Heart left ventricle (tissue), 16 donors: ENCODE results near the gene MCM7. TPM values are rescaled to one million over a fixed set of nuclear protein-coding genes. Genes with fewer than 3 reads are reported as not detected.

ENCODE experiments used
- ATAC-seq, 4 donors: fragments of 200-7000 bp; cut with Tn5 transposase; one replicate each; pipeline ENCODE4 v1.9.1; 2020 to 2022; ENCODE audit warnings: moderate library complexity in 4 of 4, mild to moderate bottlenecking in 3 of 4, moderate number of reproducible peaks in 1 of 4
- DNase-seq, 5 donors: peaks; one replicate each; pipeline ENCODE4 v3.0.0-alpha.2; 2020
- H3K27ac ChIP-seq, 12 donors: fragments of 200-600 bp; sonication (generic) in 4 of 12; one replicate each; pipeline versions ENCODE4 v1.5.0 to v1.8.0; 2016 to 2022; ENCODE audit warnings: mild to moderate bottlenecking in 2 of 12
- H3K27me3 ChIP-seq, 9 donors: fragments of 200-600 bp; sonication (generic) in 2 of 9; one replicate each; pipeline versions ENCODE4 v1.5.1 to v1.8.0; 2016 to 2022; ENCODE audit warnings: mild to moderate bottlenecking in 3 of 9
- H3K36me3 ChIP-seq, 9 donors: fragments of 200-600 bp; sonication (generic) in 2 of 9; one replicate each; pipeline versions ENCODE4 v1.5.0 to v1.8.0; 2018 to 2022; ENCODE audit warnings: mild to moderate bottlenecking in 2 of 9
- H3K4me1 ChIP-seq, 12 donors: fragments of 200-600 bp; sonication (generic) in 4 of 12; one replicate each; pipeline versions ENCODE4 v1.5.0 to v1.8.0; 2016 to 2022; ENCODE audit warnings: mild to moderate bottlenecking in 3 of 12
- H3K4me3 ChIP-seq, 12 donors: fragments of 200-600 bp; sonication (generic) in 4 of 12; one replicate each; pipeline versions ENCODE4 v1.5.0 to v1.8.0; 2017 to 2022; ENCODE audit warnings: mild to moderate bottlenecking in 9 of 12, moderate library complexity in 4 of 12
- H3K9me3 ChIP-seq, 12 donors: fragments of 200-600 bp; sonication (generic) in 4 of 12; one replicate each; pipeline versions ENCODE4 v1.5.0 to v1.8.0; 2016 to 2022; ENCODE audit warnings: mild to moderate bottlenecking in 1 of 12
- CTCF ChIP-seq, 12 donors: fragments of 200-600 bp; sonication (generic) in 4 of 12; IDR thresholded peaks; one replicate each; pipeline versions ENCODE4 v1.5.0 to v1.8.0; 2018 to 2022; ENCODE audit warnings: antibody characterized with exemption in 12 of 12, mild to moderate bottlenecking in 5 of 12
- POLR2A ChIP-seq, 2 donors: fragments of 450-650 bp; IDR thresholded peaks; one replicate each; pipeline ENCODE4 v1.6.1; 2017; ENCODE audit warnings: antibody characterized with exemption in 2 of 2, mild to moderate bottlenecking in 2 of 2, moderate library complexity in 2 of 2
- WGBS, 4 donors: extraction: QIAGEN DNeasy Blood & Tissue Kit in 2 of 4; methylation state at CpG; one replicate each; pipeline versions ENCODE4 v1.1.5 to v1.1.7; 2013 to 2018; 5-methylcytosine and 5-hydroxymethylcytosine counted together
- intact Hi-C, 10 donors: fragments of 100-400 bp; cut with DNase I; formaldehyde crosslinking; loops; one replicate each; pipeline versions ENCODE4 v1.11.1 to v1.14.2; 2022
- polyA plus RNA-seq, 2 donors: library from polyadenylated mRNA; stranded (reverse); fragments of 200-250 nt; gene quantifications; one replicate each; pipeline ENCODE4 v1.2.3, GENCODE V29; 2013
- total RNA-seq, 9 donors: library from RNA; depleted of rRNA in 2 of 9; stranded (reverse); fragments of >200 nt in 2 of 9; fragmentation: NEBNext Ultra II Directional in 3 of 9; extraction: Animal tissue kit (Norgen Biotek cat#: 25700) in 3 of 9; gene quantifications; one replicate each; pipeline versions ENCODE4 v1.1.0 to v1.2.4, GENCODE V29; 2016 to 2023
- donor health status: ischemic (EF 13 %, LVEDD 7.1; RV severe dilation, severe dysfunction).
- donor health status: healthy with polysubstance abuse.
- donor health status: DM: no; HTN: yes; CAD: no.
- donor health status: DM: no; HTN: no; CAD: no.
- donor health status: ischemic (EF 25% LVEDD 6.9; RV normal size, moderate dysfunction).
- donor health status: ischemic (EF 25% LVEDD 5.7; RV mildly dilated, moderate dysfunction).
- donor health status: healthy.
- donor health status: DM: yes; HTN: yes; CAD: no.
- donor health status: ischemic (EF 35%, LVEDD 5.7; RV mildly dilated, moderate dysfunction).
- donor health status: nonischemic (EF 11% LVEDD 7.7; RV severe dilation, severe dysfunction).
- donor health status: DM: yes; HTN: yes; CAD: no.
- donor health status: PGD.
- donor health status: ischemic (EF 29% LVEDD 5.4; RV normal size, mild dysfunction).
- donor health status: nonischemic (EF 23%, LVEDD 6.1; RV moderate dilation, normal function).

MCM7 gene
- total and polyA plus RNA-seq, 11 donors, result 12.8 to 34.4 (median 17.2) TPM

GRCh38 chr7:100111914-100112313 lies 10.7 kb upstream of the MCM7 start:
- H3K9me3 ChIP-seq, result no peaks in the 10 kb centered on the region
- 86 to 90% (median 88%) methylated on average over 10 to 13 of the region's 13 CpGs for WGBS, 4 donors
- no peak for DNase-seq
- peaks cover 0 to 81% (median 70%) of the 10 kb centered on the region in 9 donors for H3K36me3 ChIP-seq
- ATAC-seq, result no peak
- H3K4me3 ChIP-seq, result no peak overlapping the region
- intact Hi-C loops, result no loop called here
- TF ChIP-seq CTCF (IDR thresholded peaks at IDR 0.05) (no peak), POLR2A (IDR thresholded peaks at IDR 0.05) (no peak)
- no peaks in the 10 kb centered on the region for H3K27me3 ChIP-seq
- H3K27ac ChIP-seq, result no peak overlapping the region
- H3K4me1 ChIP-seq, result no peaks in the 10 kb centered on the region

- Histone ChIP-seq H3K4me3 (no peak overlapping the region), H3K4me1 (no peaks in the 10 kb centered on the region), H3K27ac (no peak overlapping the region), H3K27me3 (no peaks in the 10 kb centered on the region), H3K36me3 (peaks cover 0 to 89% (median 77%) of the 10 kb centered on the region in 9 donors), H3K9me3 (no peaks in the 10 kb centered on the region)
- TF ChIP-seq CTCF (IDR thresholded peaks at IDR 0.05), result no peak
- TF ChIP-seq POLR2A (IDR thresholded peaks at IDR 0.05), result no peak
- intact Hi-C loops, result no loop called here
- WGBS, 4 donors, result 90 to 95% (median 92%) methylated on average over 5 to 7 of the region's 7 CpGs
- ATAC-seq, result no peak
- DNase-seq, result no peak
Observed at GRCh38 chr7:100111156-100111555, 10.0 kb upstream of the MCM7 start.

- no peak for TF ChIP-seq POLR2A (IDR thresholded peaks at IDR 0.05)
- no peak for TF ChIP-seq CTCF (IDR thresholded peaks at IDR 0.05)
- no peak for DNase-seq
- H3K27ac ChIP-seq, result no peak overlapping the region
- peaks cover 0 to 99% (median 91%) of the 10 kb centered on the region in 9 donors for H3K36me3 ChIP-seq
- no peak for ATAC-seq
- intact Hi-C loops, result no loop called here
- no peaks in the 10 kb centered on the region for H3K27me3 ChIP-seq
- WGBS, 4 donors, result 83 to 92% (median 87%) methylated on average over 12 of the region's 12 CpGs
- no peaks in the 10 kb centered on the region for H3K4me1 ChIP-seq
- no peaks in the 10 kb centered on the region for H3K9me3 ChIP-seq
- no peak overlapping the region for H3K4me3 ChIP-seq
Observed at GRCh38 chr7:100109521-100110163, 8.4 kb upstream of the MCM7 start.

GRCh38 chr7:100107890-100108289 lies 6.7 kb upstream of the MCM7 start:
- ATAC-seq, result no peak
- Histone ChIP-seq H3K36me3 (peaks cover 0 to 99% (median 93%) of the 10 kb centered on the region in 9 donors), H3K4me1 (no peaks in the 10 kb centered on the region), H3K9me3 (no peaks in the 10 kb centered on the region), H3K4me3 (no peak overlapping the region), H3K27ac (no peak overlapping the region), H3K27me3 (no peaks in the 10 kb centered on the region)
- WGBS, 4 donors, result 73 to 80% (median 75%) methylated on average over 10 to 11 of the region's 11 CpGs
- intact Hi-C loops, result no loop called here
- no peak for DNase-seq
- TF ChIP-seq POLR2A (IDR thresholded peaks at IDR 0.05), result no peak
- no peak for TF ChIP-seq CTCF (IDR thresholded peaks at IDR 0.05)
